GM12892 (cell line): ENCODE data around the gene PIK3R5.

Experiments
- POLR2A ChIP-seq: IDR thresholded peaks from 2 replicates; pipeline ENCODE4 v1.6.1; 2011; ENCODE audit warnings: low read depth, low read length, control low read depth
- TAF1 ChIP-seq: IDR thresholded peaks from 2 replicates; pipeline ENCODE4 v1.6.1; 2011; ENCODE audit warnings: low read depth, mild to moderate bottlenecking, control low read depth, low read length, borderline replicate concordance

GRCh38 chr17:8910969-8911604 lies 54.4 kb downstream of the PIK3R5 start:
- TF ChIP-seq TAF1: no peak
- no peak for TF ChIP-seq POLR2A
